Subcutaneous abdominal adipose tissue (tissue), 5 donors: ENCODE measurements around the gene XRCC5.

ENCODE experiments used
- H3K27ac ChIP-seq: one replicate; pipeline ENCODE4 v1.7.0; 2013; ENCODE audit warnings: low read depth, mild to moderate bottlenecking, inconsistent platforms, low read length, moderate library complexity
- H3K27me3 ChIP-seq, 5 donors: one replicate each; pipeline ENCODE4 v1.7.0; 2013; ENCODE audit warnings: low read length in 5 of 5, inconsistent platforms in 1 of 5; ENCODE audit not compliant: control insufficient read depth in 5 of 5, insufficient read depth in 4 of 5
- H3K36me3 ChIP-seq, 5 donors: one replicate each; pipeline ENCODE4 v1.7.0; 2013; ENCODE audit warnings: low read length in 5 of 5; ENCODE audit not compliant: control insufficient read depth in 5 of 5, insufficient read depth in 5 of 5
- H3K4me1 ChIP-seq, 5 donors: one replicate each; pipeline ENCODE4 v1.7.0; 2013; ENCODE audit warnings: low read length in 5 of 5, mild to moderate bottlenecking in 3 of 5, moderate library complexity in 1 of 5; ENCODE audit not compliant: control insufficient read depth in 5 of 5, insufficient read depth in 5 of 5
- H3K4me3 ChIP-seq, 5 donors: one replicate each; pipeline ENCODE4 v1.7.0; 2013; ENCODE audit warnings: low read length in 5 of 5, low read depth in 1 of 5
- H3K9ac ChIP-seq, 5 donors: one replicate each; pipeline ENCODE4 v1.7.0; 2013; ENCODE audit warnings: low read length in 5 of 5, mild to moderate bottlenecking in 4 of 5, moderate library complexity in 3 of 5
- H3K9me3 ChIP-seq, 5 donors: one replicate each; pipeline ENCODE4 v1.7.0; 2013; ENCODE audit warnings: low read length in 5 of 5; ENCODE audit not compliant: control insufficient read depth in 5 of 5
- donor health status: healthy.
- donor health status: healthy.
- donor health status: healthy.
- donor health status: healthy.
- donor health status: healthy.

The XRCC5 gene

GRCh38 chr2:216108967-216109921 lies at the start of gene XRCC5:
XRCC5 (plus strand) TSS chr2:216109348; CDS start chr2:216109437, 89 bp downstream.
- no peaks in the 10 kb centered on the region for H3K9me3 ChIP-seq
- peak within 1 kb of the TSS; percentile 90 to 98 (median 97) for H3K4me3 ChIP-seq
- H3K27ac ChIP-seq, result peak within 1 kb of the TSS; percentile 91
- no peaks in the 10 kb centered on the region for H3K27me3 ChIP-seq
- peak within 1 kb of the TSS; percentile 88 to 99 (median 97) for H3K9ac ChIP-seq
- peaks cover 2 to 30% (median 25%) of the 10 kb centered on the region in 5 donors for H3K4me1 ChIP-seq
- H3K36me3 ChIP-seq, result peaks cover 16 to 32% (median 30%) of the 10 kb centered on the region in 5 donors

DNA sequence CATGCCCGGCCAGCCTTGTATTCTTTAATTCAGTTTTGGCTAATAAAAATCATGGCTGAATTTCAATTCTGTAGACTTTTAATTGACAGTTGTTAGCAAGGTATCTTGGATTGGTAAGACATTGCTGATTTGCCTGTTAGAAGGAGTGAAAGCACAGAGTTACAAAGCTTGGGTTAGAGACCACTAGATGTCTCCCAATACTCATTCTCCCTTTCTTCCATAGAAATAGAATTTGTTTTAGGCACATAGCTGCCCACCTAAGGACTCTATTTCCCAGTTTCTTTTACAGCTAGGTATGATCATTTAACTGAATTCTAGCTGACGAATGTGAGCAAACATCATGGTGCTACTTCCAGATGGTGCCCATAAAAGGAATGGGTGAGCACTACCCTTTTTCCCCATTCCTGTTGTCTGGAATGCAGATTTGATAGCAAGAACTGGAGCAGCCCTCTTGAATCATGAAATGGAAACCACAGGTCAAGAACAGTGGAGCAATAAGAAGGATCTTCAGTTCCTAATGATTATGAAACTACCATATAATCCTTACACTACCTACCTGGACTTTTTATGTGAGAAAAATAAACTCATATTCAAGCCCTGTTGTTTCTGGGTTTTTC lies 45.0 kb upstream of the XRCC5 start:
- H3K27ac ChIP-seq, result peak overlapping the region; percentile 76
- no peaks in the 10 kb centered on the region for H3K27me3 ChIP-seq
- no peaks in the 10 kb centered on the region for H3K9me3 ChIP-seq
- peaks cover 0 to 44% (median 13%) of the 10 kb centered on the region in 5 donors for H3K4me1 ChIP-seq
- no peak overlapping the region for H3K9ac ChIP-seq
- peaks cover 15 to 49% (median 32%) of the 10 kb centered on the region in 5 donors for H3K36me3 ChIP-seq
- no peak overlapping the region for H3K4me3 ChIP-seq

GRCh38 chr2:216064665-216065064 lies 44.5 kb upstream of the XRCC5 start:
- Histone ChIP-seq H3K9ac (no peak overlapping the region), H3K9me3 (no peaks in the 10 kb centered on the region), H3K4me3 (no peak overlapping the region), H3K27me3 (no peaks in the 10 kb centered on the region), H3K27ac (peak overlapping the region; percentile 76), H3K4me1 (peaks cover 0 to 50% (median 15%) of the 10 kb centered on the region in 5 donors), H3K36me3 (peaks cover 15 to 44% (median 26%) of the 10 kb centered on the region in 5 donors)

- H3K27ac ChIP-seq, result peak overlapping the region; percentile 76
- peaks cover 15 to 36% (median 23%) of the 10 kb centered on the region in 5 donors for H3K36me3 ChIP-seq
- no peaks in the 10 kb centered on the region for H3K9me3 ChIP-seq
- peaks cover 5 to 64% (median 22%) of the 10 kb centered on the region in 5 donors for H3K4me1 ChIP-seq
- H3K4me3 ChIP-seq, result no peak overlapping the region
- H3K27me3 ChIP-seq, result no peaks in the 10 kb centered on the region
- no peak overlapping the region for H3K9ac ChIP-seq
Measured at GRCh38 chr2:216066230-216066629, 42.9 kb upstream of the XRCC5 start.

DNA sequence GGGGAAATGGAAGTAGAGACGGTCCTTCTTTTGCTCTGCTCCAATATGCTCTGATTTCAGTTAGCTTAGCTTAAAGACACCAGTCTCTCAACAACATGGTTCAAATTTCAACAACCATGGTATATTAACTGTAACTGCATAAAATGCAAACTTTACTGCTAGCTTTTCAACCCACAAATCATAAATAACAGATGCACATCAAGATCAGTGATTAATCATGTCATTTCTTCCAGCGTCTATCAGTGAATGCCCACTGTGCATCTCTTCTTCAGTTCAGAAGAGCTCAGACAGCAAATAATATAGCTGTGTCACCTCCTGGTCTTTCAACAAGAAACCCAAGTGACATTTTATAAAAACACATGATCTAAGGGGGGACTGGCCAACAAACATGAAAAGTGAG lies 40.1 kb upstream of the XRCC5 start:
- Histone ChIP-seq H3K4me1 (peaks cover 5 to 79% (median 31%) of the 10 kb centered on the region in 5 donors), H3K36me3 (peaks cover 11 to 29% (median 25%) of the 10 kb centered on the region in 5 donors), H3K27me3 (no peaks in the 10 kb centered on the region), H3K27ac (peak overlapping the region; percentile 84), H3K4me3 (no peak overlapping the region), H3K9me3 (no peaks in the 10 kb centered on the region), H3K9ac (peak overlapping the region in 1 of 5 donors; percentile 2)

DNA sequence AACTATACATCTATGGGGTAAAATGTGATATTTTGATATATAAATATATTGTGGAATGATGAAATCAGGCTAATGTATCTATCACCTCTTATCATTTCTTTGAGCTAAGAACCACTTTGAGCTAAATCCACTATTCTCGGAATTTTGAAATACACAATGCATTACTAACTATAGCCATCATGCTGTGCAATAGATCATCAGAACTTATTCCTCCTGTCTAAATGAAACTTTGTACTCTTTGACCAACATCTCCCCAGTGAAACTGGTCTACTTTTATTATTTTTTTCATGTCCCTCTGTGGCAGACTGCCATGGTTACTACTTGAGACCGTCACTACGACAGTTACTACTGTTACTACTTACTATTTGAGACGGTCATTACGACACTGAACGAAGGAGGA lies 39.0 kb upstream of the XRCC5 start:
- Histone ChIP-seq H3K4me1 (peaks cover 3 to 79% (median 26%) of the 10 kb centered on the region in 5 donors), H3K27ac (peak overlapping the region; percentile 84), H3K4me3 (no peak overlapping the region), H3K9ac (peak overlapping the region in 1 of 5 donors; percentile 48), H3K27me3 (no peaks in the 10 kb centered on the region), H3K9me3 (no peaks in the 10 kb centered on the region), H3K36me3 (peaks cover 6 to 21% (median 16%) of the 10 kb centered on the region in 5 donors)

DNA sequence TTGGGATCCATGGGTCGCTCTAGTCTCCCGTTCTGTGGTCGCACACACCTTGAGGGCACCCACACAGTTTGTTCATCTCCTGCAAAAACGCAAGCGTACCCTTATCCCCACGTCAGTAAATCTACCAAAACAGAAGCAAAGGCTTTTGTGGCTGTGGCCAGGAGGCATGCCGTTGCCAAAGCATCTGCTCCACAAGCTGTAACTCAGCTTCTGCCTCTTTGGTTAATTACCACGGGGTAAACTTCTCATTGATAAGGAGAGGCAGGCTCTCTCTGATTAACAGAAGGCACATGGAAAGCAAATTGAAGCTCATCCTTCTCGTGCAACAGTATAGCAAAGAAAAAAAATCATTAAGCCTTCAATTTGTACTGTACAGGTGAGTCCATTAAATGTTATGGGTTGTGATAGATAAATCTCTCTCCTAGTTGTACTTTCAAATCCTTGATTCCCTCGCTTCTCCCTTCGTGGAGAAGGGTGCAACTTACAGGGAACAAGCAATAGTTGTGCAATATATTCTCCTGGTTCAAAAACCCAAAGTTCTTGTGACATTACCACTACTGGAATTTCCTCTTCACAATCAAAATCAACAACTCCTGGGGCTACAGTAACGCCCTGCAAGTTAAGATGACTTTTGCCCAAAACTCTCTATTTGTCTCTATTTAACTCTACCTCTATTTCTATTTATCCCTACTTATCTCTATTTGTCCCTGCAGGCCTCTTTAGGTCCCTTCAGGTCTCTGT lies 37.9 kb upstream of the XRCC5 start:
- Histone ChIP-seq H3K27ac (peak overlapping the region; percentile 84), H3K4me1 (peaks cover 3 to 79% (median 25%) of the 10 kb centered on the region in 5 donors), H3K9me3 (no peaks in the 10 kb centered on the region), H3K27me3 (no peaks in the 10 kb centered on the region), H3K36me3 (peaks cover 0 to 16% (median 6%) of the 10 kb centered on the region in 5 donors), H3K9ac (no peak overlapping the region), H3K4me3 (no peak overlapping the region)

GRCh38 chr2:216072473-216072872 lies 36.7 kb upstream of the XRCC5 start:
- Histone ChIP-seq H3K4me1 (peaks cover 3 to 77% (median 26%) of the 10 kb centered on the region in 5 donors), H3K27ac (peak overlapping the region; percentile 39), H3K27me3 (no peaks in the 10 kb centered on the region), H3K36me3 (peaks cover 0 to 14% (median 6%) of the 10 kb centered on the region in 5 donors), H3K9me3 (no peaks in the 10 kb centered on the region), H3K4me3 (no peak overlapping the region), H3K9ac (no peak overlapping the region)

- Histone ChIP-seq H3K4me1 (peaks cover 3 to 73% (median 31%) of the 10 kb centered on the region in 5 donors), H3K4me3 (no peak overlapping the region), H3K9me3 (no peaks in the 10 kb centered on the region), H3K27me3 (no peaks in the 10 kb centered on the region), H3K36me3 (peaks cover 0 to 14% (median 6%) of the 10 kb centered on the region in 5 donors), H3K9ac (no peak overlapping the region), H3K27ac (peak overlapping the region; percentile 81)
Measured at GRCh38 chr2:216073773-216074172, 35.4 kb upstream of the XRCC5 start.
